Central memory CD8-positive, alpha-beta T cell (primary cell): Measurements from ENCODE around the gene RPS6KA2.

Experiments used
- ATAC-seq: fragments of 150-1000 bp; cut with Tn5 transposase; replicated peaks from 2 replicates; pipeline ENCODE4 v1.10.0; 2022; ENCODE audit warnings: mild to moderate bottlenecking, moderate FRiP score, moderate number of reproducible peaks; ENCODE audit not compliant: poor library complexity, severe bottlenecking; ENCODE audit errors: extremely low read depth
- DNase-seq, 2 donors: peaks; one replicate each; pipeline ENCODE4 v3.0.0; 2021; ENCODE audit warnings: low spot score in 2 of 2
- H3K27ac Mint-ChIP-seq: one replicate; pipeline ENCODE4 v1.8.0; 2022; ENCODE audit warnings: low read depth, mild to moderate bottlenecking, moderate library complexity, mixed read lengths
- H3K27me3 Mint-ChIP-seq: one replicate; pipeline ENCODE4 v1.8.0; 2022; ENCODE audit warnings: mixed read lengths
- H3K36me3 Mint-ChIP-seq: one replicate; pipeline ENCODE4 v1.8.0; 2022; ENCODE audit warnings: mild to moderate bottlenecking, moderate library complexity, mixed read lengths; ENCODE audit not compliant: insufficient read depth
- H3K4me1 Mint-ChIP-seq: one replicate; pipeline ENCODE4 v1.8.0; 2022; ENCODE audit warnings: mixed read lengths
- H3K4me3 Mint-ChIP-seq: one replicate; pipeline ENCODE4 v1.8.0; 2022; ENCODE audit warnings: mild to moderate bottlenecking, moderate library complexity, mixed read lengths
- H3K9me3 Mint-ChIP-seq: one replicate; pipeline ENCODE4 v1.8.0; 2022; ENCODE audit warnings: mixed read lengths

The RPS6KA2 gene

GRCh38 chr6:166462461-166463135 lies 164.5 kb downstream of the RPS6KA2 start:
- H3K9me3 Mint-ChIP-seq = no peaks in the 10 kb centered on the region
- peaks cover 19% of the 10 kb centered on the region for H3K4me1 Mint-ChIP-seq
- DNase-seq (no peak), ATAC-seq (no peak)
- peak overlapping the region; percentile 74 for H3K27ac Mint-ChIP-seq
- no peaks in the 10 kb centered on the region for H3K36me3 Mint-ChIP-seq
- H3K4me3 Mint-ChIP-seq = no peak overlapping the region
- H3K27me3 Mint-ChIP-seq = no peaks in the 10 kb centered on the region

GRCh38 chr6:166461821-166462460 lies 165.1 kb downstream of the RPS6KA2 start:
- no peaks in the 10 kb centered on the region for H3K27me3 Mint-ChIP-seq
- H3K4me1 Mint-ChIP-seq = peaks cover 16% of the 10 kb centered on the region
- H3K9me3 Mint-ChIP-seq = no peaks in the 10 kb centered on the region
- DNase-seq = no peak
- no peak overlapping the region for H3K4me3 Mint-ChIP-seq
- H3K27ac Mint-ChIP-seq = peak overlapping the region; percentile 74
- ATAC-seq = no peak
- no peaks in the 10 kb centered on the region for H3K36me3 Mint-ChIP-seq

GRCh38 chr6:166460473-166461437 lies 166.3 kb downstream of the RPS6KA2 start:
- no peak for ATAC-seq
- Mint-ChIP-seq H3K27me3 (no peaks in the 10 kb centered on the region), H3K4me3 (no peak overlapping the region), H3K27ac (no peak overlapping the region), H3K9me3 (no peaks in the 10 kb centered on the region), H3K36me3 (no peaks in the 10 kb centered on the region), H3K4me1 (peaks cover 9% of the 10 kb centered on the region)
- DNase-seq = no peak

- no peak overlapping the region for H3K4me3 Mint-ChIP-seq
- H3K36me3 Mint-ChIP-seq = no peaks in the 10 kb centered on the region
- no peaks in the 10 kb centered on the region for H3K9me3 Mint-ChIP-seq
- no peaks in the 10 kb centered on the region for H3K27me3 Mint-ChIP-seq
- DNase-seq (no peak), ATAC-seq (no peak)
- peaks cover under 1% of the 10 kb centered on the region for H3K4me1 Mint-ChIP-seq
- no peak overlapping the region for H3K27ac Mint-ChIP-seq
Measured at GRCh38 chr6:166459906-166460305, 167.1 kb downstream of the RPS6KA2 start.

GRCh38 chr6:166459272-166459671 lies 167.8 kb downstream of the RPS6KA2 start:
- Mint-ChIP-seq H3K27ac (no peak overlapping the region), H3K36me3 (no peaks in the 10 kb centered on the region), H3K27me3 (no peaks in the 10 kb centered on the region), H3K4me1 (no peaks in the 10 kb centered on the region), H3K9me3 (no peaks in the 10 kb centered on the region), H3K4me3 (no peak overlapping the region)
- no peak for DNase-seq
- no peak for ATAC-seq

GRCh38 chr6:166456395-166457156 lies 170.5 kb downstream of the RPS6KA2 start:
- H3K27ac Mint-ChIP-seq = no peak overlapping the region

GRCh38 chr6:166454692-166455515 lies 172.1 kb downstream of the RPS6KA2 start:
- Mint-ChIP-seq H3K27ac (no peak overlapping the region), H3K36me3 (no peaks in the 10 kb centered on the region), H3K27me3 (no peaks in the 10 kb centered on the region), H3K4me1 (no peaks in the 10 kb centered on the region), H3K4me3 (no peak overlapping the region), H3K9me3 (no peaks in the 10 kb centered on the region)
- ATAC-seq = no peak
- DNase-seq = no peak

More at GRCh38 chr6:166456395-166457156, 170.5 kb downstream of the RPS6KA2 start:
- ATAC-seq = no peak
- Mint-ChIP-seq H3K4me3 (no peak overlapping the region), H3K4me1 (no peaks in the 10 kb centered on the region), H3K36me3 (no peaks in the 10 kb centered on the region), H3K9me3 (no peaks in the 10 kb centered on the region), H3K27me3 (no peaks in the 10 kb centered on the region)
- DNase-seq = no peak

GRCh38 chr6:166453651-166454050 lies 173.4 kb downstream of the RPS6KA2 start:
- Mint-ChIP-seq H3K27me3 (no peaks in the 10 kb centered on the region), H3K9me3 (no peaks in the 10 kb centered on the region), H3K27ac (no peak overlapping the region), H3K4me1 (no peaks in the 10 kb centered on the region), H3K4me3 (no peak overlapping the region), H3K36me3 (no peaks in the 10 kb centered on the region)
- ATAC-seq = no peak
- no peak for DNase-seq

- no peaks in the 10 kb centered on the region for H3K36me3 Mint-ChIP-seq
- no peak overlapping the region for H3K4me3 Mint-ChIP-seq
- peak overlapping the region; percentile 41 for H3K27ac Mint-ChIP-seq
- DNase-seq = no peak
- ATAC-seq = no peak
- H3K9me3 Mint-ChIP-seq = no peaks in the 10 kb centered on the region
- H3K27me3 Mint-ChIP-seq = peaks cover 7% of the 10 kb centered on the region
- no peaks in the 10 kb centered on the region for H3K4me1 Mint-ChIP-seq
Measured at GRCh38 chr6:166450167-166450873, 176.7 kb downstream of the RPS6KA2 start.

GRCh38 chr6:166449641-166450040 lies 177.4 kb downstream of the RPS6KA2 start:
- Mint-ChIP-seq H3K27me3 (peaks cover 11% of the 10 kb centered on the region), H3K27ac (no peak overlapping the region), H3K4me3 (no peak overlapping the region), H3K9me3 (no peaks in the 10 kb centered on the region), H3K36me3 (no peaks in the 10 kb centered on the region), H3K4me1 (no peaks in the 10 kb centered on the region)
- DNase-seq = no peak
- no peak for ATAC-seq

- ATAC-seq (no peak), DNase-seq (no peak)
- Mint-ChIP-seq H3K27ac (no peak overlapping the region), H3K27me3 (peaks cover 17% of the 10 kb centered on the region), H3K4me1 (no peaks in the 10 kb centered on the region), H3K4me3 (no peak overlapping the region), H3K9me3 (no peaks in the 10 kb centered on the region), H3K36me3 (no peaks in the 10 kb centered on the region)
Measured at GRCh38 chr6:166449036-166449435, 178.0 kb downstream of the RPS6KA2 start.
